Measurements from ENCODE around the gene CNPY1. TPM values are rescaled to one million over a fixed set of nuclear protein-coding genes. Genes with fewer than 3 reads are reported as not detected.
"Not testable (repeated sequence)": the region's sequence is repeated elsewhere in the genome, so short reads cannot be mapped to it uniquely, and the experiment has no call there.

CNPY1 gene
- total and polyA plus RNA-seq, 4 experiments from 2014 or later: not detected

DNA sequence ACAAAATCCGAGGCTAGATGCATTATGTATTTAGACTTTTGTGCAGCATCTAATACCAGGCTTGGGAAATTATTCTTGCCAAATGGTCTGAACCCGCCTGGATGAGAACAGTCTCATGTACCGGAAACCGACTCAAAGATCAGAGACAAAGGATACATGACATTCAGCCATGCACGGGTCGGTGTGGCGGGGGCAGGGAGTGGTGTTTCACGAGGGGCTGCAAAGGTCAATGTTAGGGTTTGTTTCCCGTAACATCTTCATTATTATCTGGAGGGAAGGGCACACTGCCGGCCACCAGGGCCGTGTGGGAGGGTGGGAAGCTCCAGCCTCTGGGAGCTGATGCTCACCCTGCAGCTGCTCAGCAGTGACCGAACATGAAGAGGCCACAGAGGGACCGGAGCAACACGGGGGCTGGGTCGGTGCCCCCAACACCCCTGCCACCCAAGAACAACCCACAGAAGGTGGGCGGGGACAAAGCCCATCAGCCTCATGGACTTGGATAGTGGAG is 23.1 kb downstream of the CNPY1 start:
- H3K4me1 Mint-ChIP-seq: no peaks in the 10 kb centered on the region
- no peaks in the 10 kb centered on the region for H3K36me3 Mint-ChIP-seq
- ChIA-PET POLR2A (ENCODE audit: partially characterized antibody) (no interaction called here), CTCF (ENCODE audit: partially characterized antibody) (no interaction called here)
- no peaks in the 10 kb centered on the region for H3K36me3 ChIP-seq (ENCODE audit: insufficient read depth, low read length)
- H3K9me3 ChIP-seq (ENCODE audit: control insufficient read depth in 1 of 2, low read length in 2 of 2): no peaks in the 10 kb centered on the region
- intact Hi-C loops (cut with micrococcal nuclease): no loop called here
- H3K27ac Mint-ChIP-seq: no peak overlapping the region
- H3K4me1 ChIP-seq (ENCODE audit: insufficient read depth, low read length): no peaks in the 10 kb centered on the region
- no peak overlapping the region for H3K27ac ChIP-seq (ENCODE audit: low read depth, low read length)
- H3K9me3 Mint-ChIP-seq: no peaks in the 10 kb centered on the region
- no peak overlapping the region for H3K4me3 Mint-ChIP-seq
- DNase-seq: no peak
- H3K27me3 Mint-ChIP-seq: peaks cover 4 to 27% of the 10 kb centered on the region in 2 donors
- no peak overlapping the region for H3K4me3 ChIP-seq (ENCODE audit: low read length in 2 of 2)
- H3K27me3 ChIP-seq (ENCODE audit: insufficient read depth, low read length): no peaks in the 10 kb centered on the region

DNA sequence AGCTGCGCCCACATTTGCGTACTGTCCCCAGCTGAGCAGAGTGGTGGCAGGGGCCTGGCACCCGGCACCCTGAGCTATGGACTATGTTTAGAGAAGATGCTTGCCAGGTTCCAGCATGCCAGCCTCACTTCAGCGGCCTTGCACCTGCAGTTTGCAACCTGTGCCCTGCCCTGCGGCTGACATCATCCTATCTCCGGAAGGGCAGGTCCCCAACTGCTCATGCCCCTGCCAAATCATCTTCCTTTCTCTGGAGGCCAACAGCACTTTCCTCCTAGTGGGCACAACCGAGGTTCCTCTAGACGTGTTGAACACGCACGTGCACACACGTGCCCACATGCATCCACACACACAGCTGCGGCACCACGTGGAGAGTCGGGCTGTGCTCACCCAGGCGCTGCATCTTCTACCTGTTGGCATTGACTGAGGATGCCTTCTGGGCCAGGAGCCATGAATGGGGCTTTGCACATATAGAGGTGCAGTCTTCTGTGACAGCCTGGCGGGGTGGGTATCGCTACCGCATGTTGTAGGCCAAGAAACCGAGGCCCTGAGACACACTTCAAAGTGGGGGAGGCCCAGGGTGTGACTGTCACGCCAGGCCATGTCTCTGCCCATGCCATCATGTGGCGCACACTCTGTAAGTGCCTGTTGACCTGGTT is 24.5 kb downstream of the CNPY1 start:
- H3K4me1 ChIP-seq (ENCODE audit: insufficient read depth, low read length): no peaks in the 10 kb centered on the region
- intact Hi-C loops (cut with micrococcal nuclease): no loop called here
- no peaks in the 10 kb centered on the region for H3K36me3 ChIP-seq (ENCODE audit: insufficient read depth, low read length)
- no peak for DNase-seq
- ChIA-PET CTCF (ENCODE audit: partially characterized antibody) (no interaction called here), POLR2A (ENCODE audit: partially characterized antibody) (no interaction called here)
- no peak overlapping the region for H3K27ac ChIP-seq (ENCODE audit: low read depth, low read length)
- no peaks in the 10 kb centered on the region for H3K9me3 Mint-ChIP-seq
- H3K27ac Mint-ChIP-seq: no peak overlapping the region
- no peaks in the 10 kb centered on the region for H3K36me3 Mint-ChIP-seq
- H3K9me3 ChIP-seq (ENCODE audit: control insufficient read depth in 1 of 2, low read length in 2 of 2): no peaks in the 10 kb centered on the region
- peak overlapping the region in 1 of 8 donors; percentile 63 for H3K4me3 Mint-ChIP-seq
- H3K27me3 Mint-ChIP-seq: peaks cover 9 to 31% of the 10 kb centered on the region in 2 donors
- no peaks in the 10 kb centered on the region for H3K4me1 Mint-ChIP-seq
- no peak overlapping the region for H3K4me3 ChIP-seq (ENCODE audit: low read length in 2 of 2)
- H3K27me3 ChIP-seq (ENCODE audit: insufficient read depth, low read length): no peaks in the 10 kb centered on the region

GRCh38 chr7:155521007-155521742 is 25.2 kb downstream of the CNPY1 start:
- H3K27me3 ChIP-seq (ENCODE audit: insufficient read depth, low read length): no peaks in the 10 kb centered on the region
- Mint-ChIP-seq H3K27ac (no peak overlapping the region), H3K9me3 (no peaks in the 10 kb centered on the region), H3K4me3 (no peak overlapping the region), H3K36me3 (no peaks in the 10 kb centered on the region), H3K4me1 (no peaks in the 10 kb centered on the region), H3K27me3 (peaks cover 9 to 28% of the 10 kb centered on the region in 2 donors)
- DNase-seq: no peak
- no peak overlapping the region for H3K27ac ChIP-seq (ENCODE audit: low read depth, low read length)
- no peaks in the 10 kb centered on the region for H3K9me3 ChIP-seq (ENCODE audit: control insufficient read depth in 1 of 2, low read length in 2 of 2)
- CTCF ChIA-PET (ENCODE audit: partially characterized antibody): no interaction called here
- POLR2A ChIA-PET (ENCODE audit: partially characterized antibody): interaction anchor here (0.6 kb wide), 1 partner anchor 13 kb away, joined by 4 read pairs; no protein-coding TSS in a partner anchor
- no peaks in the 10 kb centered on the region for H3K36me3 ChIP-seq (ENCODE audit: insufficient read depth, low read length)
- H3K4me3 ChIP-seq (ENCODE audit: low read length in 2 of 2): no peak overlapping the region
- intact Hi-C loops (cut with micrococcal nuclease): no loop called here
- no peaks in the 10 kb centered on the region for H3K4me1 ChIP-seq (ENCODE audit: insufficient read depth, low read length)

GRCh38 chr7:155520114-155520513 is 26.2 kb downstream of the CNPY1 start:
- Mint-ChIP-seq H3K4me3 (no peak overlapping the region), H3K36me3 (no peaks in the 10 kb centered on the region), H3K27me3 (peaks cover 12 to 26% of the 10 kb centered on the region in 2 donors), H3K27ac (no peak overlapping the region), H3K9me3 (no peaks in the 10 kb centered on the region), H3K4me1 (no peaks in the 10 kb centered on the region)
- no peaks in the 10 kb centered on the region for H3K27me3 ChIP-seq (ENCODE audit: insufficient read depth, low read length)
- H3K27ac ChIP-seq (ENCODE audit: low read depth, low read length): no peak overlapping the region
- no peak for DNase-seq
- CTCF ChIA-PET (ENCODE audit: partially characterized antibody): interaction anchor here (1.0 kb wide), 1 partner anchor 593 kb away, joined by 3 read pairs; no protein-coding TSS in a partner anchor
- no peaks in the 10 kb centered on the region for H3K9me3 ChIP-seq (ENCODE audit: control insufficient read depth in 1 of 2, low read length in 2 of 2)
- no peaks in the 10 kb centered on the region for H3K36me3 ChIP-seq (ENCODE audit: insufficient read depth, low read length)
- intact Hi-C loops (cut with micrococcal nuclease): no loop called here
- H3K4me1 ChIP-seq (ENCODE audit: insufficient read depth, low read length): no peaks in the 10 kb centered on the region
- H3K4me3 ChIP-seq (ENCODE audit: low read length in 2 of 2): no peak overlapping the region
- POLR2A ChIA-PET (ENCODE audit: partially characterized antibody): no interaction called here

- H3K27ac Mint-ChIP-seq; POLR2A ChIA-PET (ENCODE audit: partially characterized antibody); H3K4me1 Mint-ChIP-seq; H3K36me3 ChIP-seq (ENCODE audit: insufficient read depth, low read length); H3K36me3 Mint-ChIP-seq; H3K4me3 ChIP-seq (ENCODE audit: low read length in 2 of 2); H3K27ac ChIP-seq (ENCODE audit: low read depth, low read length); intact Hi-C loops (cut with micrococcal nuclease); DNase-seq; H3K27me3 ChIP-seq (ENCODE audit: insufficient read depth, low read length); H3K9me3 Mint-ChIP-seq; H3K4me3 Mint-ChIP-seq; H3K4me1 ChIP-seq (ENCODE audit: insufficient read depth, low read length); H3K9me3 ChIP-seq (ENCODE audit: control insufficient read depth in 1 of 2, low read length in 2 of 2): not testable (repeated sequence)
- CTCF ChIA-PET (ENCODE audit: partially characterized antibody): interaction anchor here (1.0 kb wide), 1 partner anchor 592 kb away, joined by 3 read pairs; no protein-coding TSS in a partner anchor
- H3K27me3 Mint-ChIP-seq: peaks cover 14 to 28% of the 10 kb centered on the region in 2 donors
Observed at GRCh38 chr7:155519358-155519757, 27.0 kb downstream of the CNPY1 start.

DNA sequence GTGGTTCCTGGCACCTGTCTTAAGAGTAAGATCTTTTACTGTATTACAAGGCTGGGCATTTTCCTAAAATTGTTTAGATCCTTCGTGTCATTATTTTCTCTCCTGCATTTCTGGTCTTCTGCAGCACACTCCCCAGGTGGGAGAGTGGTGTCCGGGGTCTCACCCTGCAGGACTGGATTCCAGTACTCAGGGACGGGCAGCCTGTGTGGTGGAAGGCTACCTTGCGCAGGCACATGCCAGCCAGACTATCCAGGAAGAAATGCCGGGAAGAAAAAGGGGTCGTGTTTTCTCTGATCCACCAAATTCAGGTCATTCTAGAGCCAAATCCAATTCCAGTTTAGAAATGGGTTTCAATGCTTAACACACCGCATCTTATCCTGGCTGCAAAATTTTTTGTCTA is 27.7 kb downstream of the CNPY1 start:
- intact Hi-C loops (cut with micrococcal nuclease): no loop called here
- H3K4me3 Mint-ChIP-seq: no peak overlapping the region
- no peaks in the 10 kb centered on the region for H3K36me3 ChIP-seq (ENCODE audit: insufficient read depth, low read length)
- DNase-seq: no peak
- no peaks in the 10 kb centered on the region for H3K27me3 ChIP-seq (ENCODE audit: insufficient read depth, low read length)
- no peak overlapping the region for H3K27ac Mint-ChIP-seq
- peaks cover 20 to 30% of the 10 kb centered on the region in 2 donors for H3K27me3 Mint-ChIP-seq
- H3K4me1 Mint-ChIP-seq: no peaks in the 10 kb centered on the region
- POLR2A ChIA-PET (ENCODE audit: partially characterized antibody): no interaction called here
- H3K27ac ChIP-seq (ENCODE audit: low read depth, low read length): no peak overlapping the region
- H3K9me3 Mint-ChIP-seq: no peaks in the 10 kb centered on the region
- CTCF ChIA-PET (ENCODE audit: partially characterized antibody): no interaction called here
- no peaks in the 10 kb centered on the region for H3K9me3 ChIP-seq (ENCODE audit: control insufficient read depth in 1 of 2, low read length in 2 of 2)
- no peaks in the 10 kb centered on the region for H3K4me1 ChIP-seq (ENCODE audit: insufficient read depth, low read length)
- H3K36me3 Mint-ChIP-seq: no peaks in the 10 kb centered on the region
- H3K4me3 ChIP-seq (ENCODE audit: low read length in 2 of 2): no peak overlapping the region

- no peaks in the 10 kb centered on the region for H3K36me3 Mint-ChIP-seq
- no peak overlapping the region for H3K27ac ChIP-seq (ENCODE audit: low read depth, low read length)
- no peak for DNase-seq
- intact Hi-C loops (cut with micrococcal nuclease): no loop called here
- no peaks in the 10 kb centered on the region for H3K9me3 Mint-ChIP-seq
- H3K9me3 ChIP-seq (ENCODE audit: control insufficient read depth in 1 of 2, low read length in 2 of 2): no peaks in the 10 kb centered on the region
- ChIA-PET POLR2A (ENCODE audit: partially characterized antibody) (no interaction called here), CTCF (ENCODE audit: partially characterized antibody) (no interaction called here)
- H3K4me3 ChIP-seq (ENCODE audit: low read length in 2 of 2): no peak overlapping the region
- no peaks in the 10 kb centered on the region for H3K36me3 ChIP-seq (ENCODE audit: insufficient read depth, low read length)
- no peaks in the 10 kb centered on the region for H3K4me1 Mint-ChIP-seq
- peaks cover 22 to 29% of the 10 kb centered on the region in 2 donors for H3K27me3 Mint-ChIP-seq
- no peak overlapping the region for H3K27ac Mint-ChIP-seq
- no peak overlapping the region for H3K4me3 Mint-ChIP-seq
- H3K4me1 ChIP-seq (ENCODE audit: insufficient read depth, low read length): no peaks in the 10 kb centered on the region
- H3K27me3 ChIP-seq (ENCODE audit: insufficient read depth, low read length): no peaks in the 10 kb centered on the region
Observed at GRCh38 chr7:155517969-155518368, 28.4 kb downstream of the CNPY1 start.

All from CD4-positive, alpha-beta memory T cell (primary cell).